ENCODE results near the gene PRR15L. TPM values are rescaled to one million over a fixed set of nuclear protein-coding genes. Genes with fewer than 3 reads are reported as not detected.
A peak's percentile ranks its signal among the peaks of the same experiment; 100 is the strongest.

Gene PRR15L
- total and polyA plus RNA-seq, 2 donors (not counting 1 experiment from before 2014, with no cell fraction given), result not detected

- Histone ChIP-seq H4K20me1 (ENCODE audit: control insufficient read depth, extremely low read depth, insufficient read depth, low read length) (no peaks in the 10 kb centered on the region), H3K4me1 (ENCODE audit: control insufficient read depth, extremely low read depth, insufficient read depth, low read length) (peaks cover 2% of the 10 kb centered on the region), H3K36me3 (ENCODE audit: control insufficient read depth, insufficient read depth, low read length) (peaks cover 4% of the 10 kb centered on the region), H3K9ac (ENCODE audit: insufficient read depth, low read length) (no peak overlapping the region), H3K27me3 (ENCODE audit: control insufficient read depth, insufficient read depth, low read length) (no peaks in the 10 kb centered on the region), H3K27ac (ENCODE audit: insufficient read depth, low read length) (no peak overlapping the region), H3K9me3 (ENCODE audit: control insufficient read depth, insufficient read depth, low read depth, low read length) (no peaks in the 10 kb centered on the region), H3K79me2 (ENCODE audit: control insufficient read depth, insufficient read depth, low read length) (no peaks in the 10 kb centered on the region), H3K4me3 (replicated peaks in 1 of 4; ENCODE audit: control extremely low read depth in 1 of 4, insufficient read depth in 1 of 4, low read depth in 3 of 4, low read length in 4 of 4) (no peak overlapping the region), H2AFZ (ENCODE audit: low read length) (no peak overlapping the region), H3K4me2 (ENCODE audit: extremely low read depth, insufficient read depth, low read length) (no peak overlapping the region)
- DNase-seq (ENCODE audit: low read depth in 2 of 2), result no peak
- TF ChIP-seq CTCF (conservative IDR thresholded peaks at IDR 0.05 in 1 of 2, IDR thresholded peaks at IDR 0.05 in 1 of 2; ENCODE audit: low read depth in 1 of 2, low read length in 2 of 2) (no peak), EZH2 (IDR thresholded peaks at IDR 0.05; ENCODE audit: low read length, missing control alignments) (no peak)
Measured at GRCh38 chr17:47986520-47986919, 28.8 kb upstream of the PRR15L start.

GRCh38 chr17:47983492-47984223, 26.0 kb upstream of the PRR15L start:
- no peak overlapping the region for H2AFZ ChIP-seq (ENCODE audit: low read length)
- H4K20me1 ChIP-seq (ENCODE audit: control insufficient read depth, extremely low read depth, insufficient read depth, low read length), result no peaks in the 10 kb centered on the region
- TF ChIP-seq CTCF (conservative IDR thresholded peaks at IDR 0.05 in 1 of 2, IDR thresholded peaks at IDR 0.05 in 1 of 2; ENCODE audit: low read depth in 1 of 2, low read length in 2 of 2) (no peak), EZH2 (IDR thresholded peaks at IDR 0.05; ENCODE audit: low read length, missing control alignments) (no peak)
- H3K79me2 ChIP-seq (ENCODE audit: control insufficient read depth, insufficient read depth, low read length), result no peaks in the 10 kb centered on the region
- no peak overlapping the region for H3K27ac ChIP-seq (ENCODE audit: insufficient read depth, low read length)
- H3K9me3 ChIP-seq (ENCODE audit: control insufficient read depth, insufficient read depth, low read depth, low read length), result no peaks in the 10 kb centered on the region
- no peak overlapping the region for H3K4me3 ChIP-seq (replicated peaks in 1 of 4; ENCODE audit: control extremely low read depth in 1 of 4, insufficient read depth in 1 of 4, low read depth in 3 of 4, low read length in 4 of 4)
- peak in 1 of 2 donors; percentile 27 for DNase-seq (ENCODE audit: low read depth in 2 of 2)
- H3K4me1 ChIP-seq (ENCODE audit: control insufficient read depth, extremely low read depth, insufficient read depth, low read length), result no peaks in the 10 kb centered on the region
- H3K9ac ChIP-seq (ENCODE audit: insufficient read depth, low read length), result no peak overlapping the region
- no peaks in the 10 kb centered on the region for H3K27me3 ChIP-seq (ENCODE audit: control insufficient read depth, insufficient read depth, low read length)
- H3K4me2 ChIP-seq (ENCODE audit: extremely low read depth, insufficient read depth, low read length), result no peak overlapping the region
- H3K36me3 ChIP-seq (ENCODE audit: control insufficient read depth, insufficient read depth, low read length), result peaks cover 16% of the 10 kb centered on the region

GRCh38 chr17:47982645-47983390, 25.1 kb upstream of the PRR15L start:
- H3K4me1 ChIP-seq (ENCODE audit: control insufficient read depth, extremely low read depth, insufficient read depth, low read length), result no peaks in the 10 kb centered on the region
- DNase-seq (ENCODE audit: low read depth in 2 of 2), result no peak

More at GRCh38 chr17:47982645-47983390, 25.1 kb upstream of the PRR15L start:
- H2AFZ ChIP-seq (ENCODE audit: low read length), result no peak overlapping the region
- H3K79me2 ChIP-seq (ENCODE audit: control insufficient read depth, insufficient read depth, low read length), result no peaks in the 10 kb centered on the region
- H3K9me3 ChIP-seq (ENCODE audit: control insufficient read depth, insufficient read depth, low read depth, low read length), result no peaks in the 10 kb centered on the region
- no peak overlapping the region for H3K27ac ChIP-seq (ENCODE audit: insufficient read depth, low read length)
- TF ChIP-seq CTCF (conservative IDR thresholded peaks at IDR 0.05 in 1 of 2, IDR thresholded peaks at IDR 0.05 in 1 of 2; ENCODE audit: low read depth in 1 of 2, low read length in 2 of 2), result no peak
- TF ChIP-seq EZH2 (IDR thresholded peaks at IDR 0.05; ENCODE audit: low read length, missing control alignments), result no peak
- H3K9ac ChIP-seq (ENCODE audit: insufficient read depth, low read length), result no peak overlapping the region
- H3K4me3 ChIP-seq (replicated peaks in 1 of 4; ENCODE audit: control extremely low read depth in 1 of 4, insufficient read depth in 1 of 4, low read depth in 3 of 4, low read length in 4 of 4), result no peak overlapping the region
- peaks cover 16% of the 10 kb centered on the region for H3K36me3 ChIP-seq (ENCODE audit: control insufficient read depth, insufficient read depth, low read length)
- no peak overlapping the region for H3K4me2 ChIP-seq (ENCODE audit: extremely low read depth, insufficient read depth, low read length)
- no peaks in the 10 kb centered on the region for H3K27me3 ChIP-seq (ENCODE audit: control insufficient read depth, insufficient read depth, low read length)
- no peaks in the 10 kb centered on the region for H4K20me1 ChIP-seq (ENCODE audit: control insufficient read depth, extremely low read depth, insufficient read depth, low read length)
